ENCODE results near the gene TENM4.

Gene TENM4

GRCh38 chr11:79200398-79201070 lies 240.3 kb downstream of the TENM4 start:
- TF ChIP-seq CTCF (IDR thresholded peaks at IDR 0.05; ENCODE audit: low read depth, low read length, missing control alignments) = no peak
- no peak for DNase-seq (ENCODE audit: low read depth)
- H3K4me3 ChIP-seq (ENCODE audit: low read depth, low read length) = no peak overlapping the region

- DNase-seq (ENCODE audit: low read depth) = no peak
- no peak overlapping the region for H3K4me3 ChIP-seq (ENCODE audit: low read depth, low read length)
- no peak for TF ChIP-seq CTCF (IDR thresholded peaks at IDR 0.05; ENCODE audit: low read depth, low read length, missing control alignments)
Measured at GRCh38 chr11:79199729-79200354, 241.0 kb downstream of the TENM4 start.

- no peak overlapping the region for H3K4me3 ChIP-seq (ENCODE audit: low read depth, low read length)
- TF ChIP-seq CTCF (IDR thresholded peaks at IDR 0.05; ENCODE audit: low read depth, low read length, missing control alignments) = no peak
- DNase-seq (ENCODE audit: low read depth) = no peak
Measured at GRCh38 chr11:79198898-79199250, 242.0 kb downstream of the TENM4 start.

- H3K4me3 ChIP-seq (ENCODE audit: low read depth, low read length) = no peak overlapping the region
- TF ChIP-seq CTCF (IDR thresholded peaks at IDR 0.05; ENCODE audit: low read depth, low read length, missing control alignments) = no peak
- DNase-seq (ENCODE audit: low read depth) = no peak
Measured at GRCh38 chr11:79198203-79198897, 242.5 kb downstream of the TENM4 start.

GRCh38 chr11:79196950-79197349 lies 243.9 kb downstream of the TENM4 start:
- no peak for DNase-seq (ENCODE audit: low read depth)
- H3K4me3 ChIP-seq (ENCODE audit: low read depth, low read length) = no peak overlapping the region
- no peak for TF ChIP-seq CTCF (IDR thresholded peaks at IDR 0.05; ENCODE audit: low read depth, low read length, missing control alignments)

GRCh38 chr11:79195209-79195608 lies 245.6 kb downstream of the TENM4 start:
- no peak overlapping the region for H3K4me3 ChIP-seq (ENCODE audit: low read depth, low read length)
- DNase-seq (ENCODE audit: low read depth) = no peak
- no peak for TF ChIP-seq CTCF (IDR thresholded peaks at IDR 0.05; ENCODE audit: low read depth, low read length, missing control alignments)
